Measurements from ENCODE around the gene GLIPR1. TPM values are rescaled to one million over a fixed set of nuclear protein-coding genes. Genes with fewer than 3 reads are reported as not detected.

Gene GLIPR1
- polyA plus RNA-seq, 12 donors, result 4.2 to 17.0 (median 12.8) TPM; not detected in 1

Other genes starting within 250 kb of the GLIPR1 start
- 1 to 10 TPM in 10 of 12 donors, not detected in 2; 1.6 to 5.4 (median 3.1) TPM for gene CAPS2, start 150.4 kb upstream of the GLIPR1 start, polyA plus RNA-seq (ENCODE audit: insufficient read length in 12 of 12)
- under 1 TPM in 5 of 12 donors, not detected in 7; 0.21 to 0.93 (median 0.31) TPM for gene GLIPR1L1, start 146.1 kb upstream of the GLIPR1 start, polyA plus RNA-seq (ENCODE audit: insufficient read length in 12 of 12)
- 1 to 10 TPM in 8 of 12 donors, under 1 TPM in 2, not detected in 2; 0.27 to 2.3 (median 1.8) TPM for gene GLIPR1L2, start 89.7 kb upstream of the GLIPR1 start, polyA plus RNA-seq (ENCODE audit: insufficient read length in 12 of 12)
- gene KRR1, start 30.9 kb downstream of the GLIPR1 start, polyA plus RNA-seq (ENCODE audit: insufficient read length in 12 of 12), result 100 to 1,000 TPM in 1 of 12 donors, 10 to 100 TPM in 11; 52.0 to 100 (median 63.7) TPM

Measured in muscle of arm (tissue), 12 donors.